Esophagus muscularis mucosa (tissue), 4 donors: Measurements from ENCODE around the gene JPH4. TPM values are rescaled to one million over a fixed set of nuclear protein-coding genes. Genes with fewer than 3 reads are reported as not detected.
A peak's percentile ranks its signal among the peaks of the same experiment; 100 is the strongest.

Experiments used
- DNase-seq: peaks from one replicate; pipeline ENCODE4 v3.0.0-alpha.2; 2017; ENCODE audit errors: extremely low spot score
- H3K27ac ChIP-seq, 4 donors: fragments of 200-600 bp; sonication (generic); replicated peaks in 1 of 4; 1 replicate in 3 of 4; 2 replicates in 1 of 4; pipeline ENCODE4 v1.5.1; 2016 to 2019; ENCODE audit warnings: mild to moderate bottlenecking in 1 of 4
- H3K27me3 ChIP-seq, 4 donors: fragments of 200-600 bp; sonication (generic); one replicate each; pipeline versions ENCODE4 v1.5.1 to v1.6.0; 2016 to 2019
- H3K36me3 ChIP-seq, 4 donors: fragments of 200-600 bp; sonication (generic); one replicate each; pipeline ENCODE4 v1.5.1; 2016 to 2019
- H3K4me1 ChIP-seq, 4 donors: fragments of 200-600 bp; sonication (generic); one replicate each; pipeline ENCODE4 v1.5.1; 2016 to 2019
- H3K4me3 ChIP-seq, 4 donors: fragments of 200-600 bp; sonication (generic); 1 replicate in 2 of 4; 2 replicates in 2 of 4; pipeline ENCODE4 v1.5.1; 2016 to 2019; ENCODE audit warnings: mild to moderate bottlenecking in 4 of 4, moderate library complexity in 1 of 4
- H3K9me3 ChIP-seq, 4 donors: fragments of 200-600 bp; sonication (generic); 1 replicate in 3 of 4; 2 replicates in 1 of 4; pipeline ENCODE4 v1.5.1; 2016 to 2019
- EP300 ChIP-seq: sonication (generic); formaldehyde crosslinking; IDR thresholded peaks from one replicate; pipeline ENCODE4 v1.6.1; 2017; ENCODE audit warnings: antibody characterized with exemption
- POLR2A ChIP-seq: fragments of 450-650 bp; IDR thresholded peaks from one replicate; pipeline ENCODE4 v1.6.1; 2017; ENCODE audit warnings: antibody characterized with exemption, moderate library complexity, mild to moderate bottlenecking, low read depth
- POLR2AphosphoS5 ChIP-seq, 2 donors: sonication (generic); formaldehyde crosslinking; IDR thresholded peaks; one replicate each; pipeline ENCODE4 v1.6.1; 2017; ENCODE audit warnings: antibody characterized with exemption in 2 of 2
- WGBS: methylation state at CpG from one replicate; pipeline ENCODE4 v1.1.5; 2018; 5-methylcytosine and 5-hydroxymethylcytosine counted together
- intact Hi-C: fragments of 100-400 bp; cut with DNase I; formaldehyde crosslinking; loops from one replicate; pipeline ENCODE4 v1.15.1; 2023
- total RNA-seq, 4 donors: library from RNA; depleted of rRNA; stranded (reverse); fragments of >200 nt; gene quantifications; one replicate each; pipeline versions ENCODE4 v1.1.0 to v1.2.1, GENCODE V29; 2016
- TF ChIP-seq, protein P1 (sequence below), 3 experiments: fragments of 200-600 bp in 2 of 3; fragments of 450-650 bp in 1 of 3; sonication (generic) in 2 of 3; IDR thresholded peaks; one replicate each; pipeline ENCODE4 v1.5.1; 2017 to 2019; ENCODE audit warnings: antibody characterized with exemption in 3 of 3, mild to moderate bottlenecking in 2 of 3, moderate library complexity in 1 of 3

Gene JPH4
- total RNA-seq, 4 donors from 2014 or later, result 0.83 to 2.8 (median 2.0) TPM

DNA sequence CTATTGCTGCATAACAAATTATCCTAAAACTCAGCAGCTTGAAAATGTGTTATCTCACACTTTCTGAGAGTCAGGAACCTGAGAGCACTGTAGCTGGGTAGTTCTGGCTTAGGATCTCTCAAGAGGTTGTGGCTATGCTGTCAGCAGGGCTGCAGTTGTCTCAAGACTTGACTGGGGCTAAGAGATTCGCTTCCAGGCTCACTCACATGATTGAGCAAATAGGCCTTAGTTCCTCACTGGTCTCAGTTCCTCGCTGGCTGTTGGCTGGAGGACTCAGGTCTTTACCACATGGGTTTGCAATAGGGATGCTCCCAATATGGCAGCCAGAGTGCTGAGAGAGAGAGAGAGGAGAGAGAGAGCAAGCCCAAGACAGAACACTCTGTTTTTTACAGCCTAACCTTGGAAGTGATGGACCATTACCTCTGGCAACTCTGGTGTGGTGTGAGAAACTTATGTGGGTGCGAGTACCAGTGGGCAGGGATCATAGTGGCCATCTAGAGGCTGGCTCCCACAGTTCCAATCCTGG is 41.6 kb upstream of the JPH4 start:
- Histone ChIP-seq H3K9me3 (peaks cover 0 to 7% (median 0%) of the 10 kb centered on the region in 4 donors), H3K27me3 (peaks cover 0 to 4% (median 0%) of the 10 kb centered on the region in 4 donors), H3K27ac (no peak overlapping the region), H3K36me3 (no peaks in the 10 kb centered on the region), H3K4me1 (no peaks in the 10 kb centered on the region), H3K4me3 (no peak overlapping the region)
- TF ChIP-seq POLR2A (no peak), POLR2AphosphoS5 (IDR thresholded peaks at IDR 0.05) (no peak), EP300 (no peak)
- TF ChIP-seq, protein P1, sequence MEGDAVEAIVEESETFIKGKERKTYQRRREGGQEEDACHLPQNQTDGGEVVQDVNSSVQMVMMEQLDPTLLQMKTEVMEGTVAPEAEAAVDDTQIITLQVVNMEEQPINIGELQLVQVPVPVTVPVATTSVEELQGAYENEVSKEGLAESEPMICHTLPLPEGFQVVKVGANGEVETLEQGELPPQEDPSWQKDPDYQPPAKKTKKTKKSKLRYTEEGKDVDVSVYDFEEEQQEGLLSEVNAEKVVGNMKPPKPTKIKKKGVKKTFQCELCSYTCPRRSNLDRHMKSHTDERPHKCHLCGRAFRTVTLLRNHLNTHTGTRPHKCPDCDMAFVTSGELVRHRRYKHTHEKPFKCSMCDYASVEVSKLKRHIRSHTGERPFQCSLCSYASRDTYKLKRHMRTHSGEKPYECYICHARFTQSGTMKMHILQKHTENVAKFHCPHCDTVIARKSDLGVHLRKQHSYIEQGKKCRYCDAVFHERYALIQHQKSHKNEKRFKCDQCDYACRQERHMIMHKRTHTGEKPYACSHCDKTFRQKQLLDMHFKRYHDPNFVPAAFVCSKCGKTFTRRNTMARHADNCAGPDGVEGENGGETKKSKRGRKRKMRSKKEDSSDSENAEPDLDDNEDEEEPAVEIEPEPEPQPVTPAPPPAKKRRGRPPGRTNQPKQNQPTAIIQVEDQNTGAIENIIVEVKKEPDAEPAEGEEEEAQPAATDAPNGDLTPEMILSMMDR (IDR thresholded peaks at IDR 0.05), result no peak
- peak; percentile 81 for DNase-seq
- 74% methylated on average over 3 of the region's 3 CpGs for WGBS
- intact Hi-C loops, result no loop called here

DNA sequence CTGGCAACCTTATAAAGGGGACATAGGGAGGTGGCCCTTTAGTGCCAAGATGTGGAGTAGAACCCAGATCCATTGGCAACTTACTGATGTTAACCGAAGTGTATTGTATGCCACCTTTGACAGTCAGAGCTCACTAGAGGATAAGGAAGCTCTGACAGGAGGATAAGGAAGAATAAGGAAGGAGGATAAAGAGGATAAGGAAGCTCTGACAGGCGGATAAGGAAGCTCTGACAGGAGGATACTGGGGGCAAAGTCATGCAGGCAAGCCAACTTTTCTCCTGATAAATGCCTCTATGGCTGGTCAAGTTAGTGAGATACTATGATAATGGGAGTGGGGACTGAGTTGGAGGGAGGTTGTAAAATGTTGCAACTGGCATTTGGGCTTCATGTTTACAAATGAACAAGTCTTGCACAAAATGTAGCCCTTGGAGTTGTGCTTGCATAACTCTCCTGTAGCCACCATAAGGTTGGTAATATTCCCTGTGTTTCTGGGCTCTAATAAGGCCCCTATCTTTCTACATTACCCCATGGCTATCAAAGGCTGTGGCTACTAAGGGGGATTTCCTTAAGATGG is 39.9 kb upstream of the JPH4 start:
- intact Hi-C loops, result no loop called here
- Histone ChIP-seq H3K9me3 (no peaks in the 10 kb centered on the region), H3K4me3 (no peak overlapping the region), H3K36me3 (no peaks in the 10 kb centered on the region), H3K27ac (no peak overlapping the region), H3K4me1 (no peaks in the 10 kb centered on the region), H3K27me3 (peaks cover 0 to 13% (median 0%) of the 10 kb centered on the region in 4 donors)
- no peak for DNase-seq
- WGBS, result 75% methylated on average over 2 of the region's 2 CpGs
- TF ChIP-seq POLR2A (no peak), POLR2AphosphoS5 (IDR thresholded peaks at IDR 0.05) (no peak), EP300 (no peak)
- TF ChIP-seq, protein P1 (IDR thresholded peaks at IDR 0.05), result no peak

DNA sequence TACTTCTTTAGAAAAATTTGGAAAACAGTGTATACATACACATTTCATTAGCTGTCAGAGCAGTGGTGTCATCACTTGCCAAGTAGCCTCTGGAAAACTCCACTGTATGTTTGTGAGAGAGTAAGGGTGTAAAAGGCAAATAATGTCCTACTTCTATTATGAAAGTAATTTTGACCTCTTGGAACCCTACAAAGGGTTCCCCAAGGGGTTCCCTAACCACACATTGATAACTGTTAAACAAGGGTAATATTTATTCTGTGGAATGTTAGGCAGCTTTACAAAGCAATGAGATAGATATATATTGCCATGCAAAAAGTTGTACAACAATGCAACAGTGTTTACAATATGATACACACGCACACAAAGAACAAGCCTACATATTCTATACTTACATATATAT is 38.9 kb upstream of the JPH4 start:
- H3K4me3 ChIP-seq, result no peak overlapping the region
- DNase-seq, result no peak
- no peak overlapping the region for H3K27ac ChIP-seq
- WGBS, result 75% methylated on average over 1 of the region's 1 CpG
- H3K9me3 ChIP-seq, result no peaks in the 10 kb centered on the region
- no peaks in the 10 kb centered on the region for H3K4me1 ChIP-seq
- H3K36me3 ChIP-seq, result no peaks in the 10 kb centered on the region
- H3K27me3 ChIP-seq, result peaks cover 0 to 17% (median 0%) of the 10 kb centered on the region in 4 donors
- TF ChIP-seq POLR2AphosphoS5 (IDR thresholded peaks at IDR 0.05), result no peak
- no peak for TF ChIP-seq POLR2A
- no peak for TF ChIP-seq EP300
- TF ChIP-seq, protein P1 (IDR thresholded peaks at IDR 0.05), result no peak
- intact Hi-C loops, result no loop called here

DNA sequence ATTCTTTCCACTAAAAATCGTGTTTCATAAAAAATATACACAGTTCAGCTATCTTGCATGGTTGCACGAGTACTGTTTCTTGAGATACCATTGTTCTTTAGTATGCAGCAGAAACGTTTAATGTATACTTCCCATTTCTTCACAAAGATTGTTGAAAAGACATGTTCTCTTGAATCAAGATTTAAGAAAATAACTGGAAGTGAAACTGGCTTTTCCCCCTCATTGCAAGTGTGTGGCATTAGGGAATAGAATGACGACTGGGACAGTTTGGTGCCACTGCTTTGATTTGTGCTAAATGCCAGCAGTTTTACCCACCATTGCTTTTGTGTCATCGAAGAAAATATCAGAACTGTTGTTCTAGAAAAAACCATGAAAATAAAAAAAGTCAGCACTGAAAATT is 37.3 kb upstream of the JPH4 start:
- TF ChIP-seq, protein P1 (IDR thresholded peaks at IDR 0.05), result no peak
- no peak for TF ChIP-seq POLR2AphosphoS5 (IDR thresholded peaks at IDR 0.05)
- intact Hi-C loops, result no loop called here
- H3K9me3 ChIP-seq, result no peaks in the 10 kb centered on the region
- H3K4me1 ChIP-seq, result no peaks in the 10 kb centered on the region
- no peak for DNase-seq
- H3K4me3 ChIP-seq, result no peak overlapping the region
- peaks cover 0 to 20% (median 0%) of the 10 kb centered on the region in 4 donors for H3K27me3 ChIP-seq
- no peaks in the 10 kb centered on the region for H3K36me3 ChIP-seq
- 50% methylated on average over 5 of the region's 5 CpGs for WGBS
- no peak overlapping the region for H3K27ac ChIP-seq

DNA sequence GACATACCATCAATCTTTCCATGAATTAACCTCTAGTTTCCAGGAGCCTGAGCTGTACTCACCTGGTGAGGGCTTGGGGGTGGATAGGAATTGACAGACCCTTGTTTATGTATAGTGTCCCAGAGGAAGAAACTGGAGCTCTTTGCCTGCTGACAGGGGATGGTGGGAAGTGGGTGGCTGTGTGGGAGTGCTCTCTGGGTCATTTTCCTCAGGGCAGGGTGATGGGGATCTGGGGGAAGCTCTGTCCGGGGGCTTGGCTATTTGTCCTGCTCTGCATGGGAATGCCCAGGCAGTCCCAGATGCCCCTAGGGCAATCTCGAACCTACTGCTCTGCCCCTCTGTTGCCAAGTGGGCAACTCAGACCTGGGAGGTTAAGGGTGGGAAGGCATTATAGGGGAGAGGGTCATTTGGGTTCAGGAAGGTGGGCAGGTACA is 35.8 kb upstream of the JPH4 start:
- no peak overlapping the region for H3K27ac ChIP-seq
- no peak for TF ChIP-seq POLR2A
- no peak for TF ChIP-seq EP300
- TF ChIP-seq, protein P1 (IDR thresholded peaks at IDR 0.05), result no peak
- TF ChIP-seq POLR2AphosphoS5 (IDR thresholded peaks at IDR 0.05), result no peak
- 20% methylated on average over 1 of the region's 2 CpGs for WGBS
- H3K27me3 ChIP-seq, result peaks cover 0 to 32% (median 0%) of the 10 kb centered on the region in 4 donors
- no peaks in the 10 kb centered on the region for H3K4me1 ChIP-seq
- no peak for DNase-seq
- intact Hi-C loops, result no loop called here
- H3K9me3 ChIP-seq, result no peaks in the 10 kb centered on the region
- H3K4me3 ChIP-seq, result no peak overlapping the region
- H3K36me3 ChIP-seq, result no peaks in the 10 kb centered on the region
